ENCODE results near the gene TAGLN3.

- TF ChIP-seq JUN (IDR thresholded peaks at IDR 0.05; ENCODE audit: borderline replicate concordance, insufficient read depth, insufficient read length, low read depth) (no peak), MAX (IDR thresholded peaks at IDR 0.05; ENCODE audit: insufficient read depth, insufficient read length) (no peak), FOS (IDR thresholded peaks at IDR 0.05; ENCODE audit: borderline replicate concordance, insufficient read depth, low read length) (no peak)
Measured at GRCh38 chr3:112018712-112019111, 20.0 kb downstream of the TAGLN3 start.

All from endothelial cell of umbilical vein (primary cell).